A673 (cell line): ENCODE measurements around the gene SAMD11. TPM values are rescaled to one million over a fixed set of nuclear protein-coding genes. Genes with fewer than 3 reads are reported as not detected.

Experiments
- BruUV-seq: library from RNA; stranded (reverse); fragments of 400-500 nt; replicated peaks from 2 replicates; lab custom pipeline; 2021; lab: Mats Ljungman, UMichigan
- CTCF ChIA-PET: fragments of 300-600 bp; sonication (Branson Sonifier 250); formaldehyde crosslinking; loops from one replicate; lab custom pipeline; 2022; ENCODE audit warnings: antibody characterized with exemption; lab: Charles Lee
- POLR2A ChIA-PET: fragments of 300-600 bp; sonication (Branson Sonifier 250); formaldehyde crosslinking; loops from one replicate; lab custom pipeline; 2022; ENCODE audit warnings: antibody characterized with exemption; ENCODE audit not compliant: low non-redundant PET; lab: Charles Lee
- DNase-seq: peaks from one replicate; pipeline ENCODE4 v3.0.0-alpha.2; 2015; ENCODE audit warnings: low spot score
- H3K27ac ChIP-seq: fragments of 200-600 bp; sonication (generic); 2 replicates; pipeline ENCODE4 v1.5.1; 2016; ENCODE audit warnings: mixed run types, low read depth, mild to moderate bottlenecking, mixed read lengths, antibody characterized with exemption, low read length; ENCODE audit not compliant: poor library complexity, severe bottlenecking
- H3K27me3 ChIP-seq: fragments of 200-600 bp; sonication (generic); replicated peaks from 2 replicates; pipeline ENCODE4 v1.6.1; 2017; ENCODE audit warnings: mixed run types, low read depth, mild to moderate bottlenecking, mixed read lengths, antibody characterized with exemption, low read length; ENCODE audit not compliant: insufficient read depth, poor library complexity
- H3K36me3 ChIP-seq: fragments of 200-600 bp; sonication (generic); 2 replicates; pipeline ENCODE4 v1.6.1; 2016; ENCODE audit warnings: mixed run types, mild to moderate bottlenecking, mixed read lengths, antibody characterized with exemption, low read length; ENCODE audit not compliant: insufficient read depth, poor library complexity, severe bottlenecking
- H3K4me1 ChIP-seq: fragments of 200-600 bp; sonication (generic); 2 replicates; pipeline ENCODE4 v1.6.1; 2017; ENCODE audit warnings: mixed run types, mild to moderate bottlenecking, mixed read lengths, antibody characterized with exemption, low read length; ENCODE audit not compliant: insufficient read depth, poor library complexity, severe bottlenecking
- H3K4me3 ChIP-seq: fragments of 200-600 bp; sonication (generic); 2 replicates; pipeline ENCODE4 v1.5.1; 2016; ENCODE audit warnings: low read depth, mixed run types, mild to moderate bottlenecking, mixed read lengths, low read length; ENCODE audit not compliant: poor library complexity, severe bottlenecking
- H3K9me3 ChIP-seq: fragments of 200-600 bp; sonication (generic); 2 replicates; pipeline ENCODE4 v1.6.1; 2016; ENCODE audit warnings: mixed run types, low read depth, mild to moderate bottlenecking, mixed read lengths, antibody characterized with exemption, low read length; ENCODE audit not compliant: poor library complexity, severe bottlenecking
- CTCF ChIP-seq: fragments of 300-800, 200-600 bp; sonication (generic); conservative IDR thresholded peaks from 2 replicates; pipeline ENCODE4 v1.5.1; 2017; ENCODE audit warnings: low read depth, mild to moderate bottlenecking, antibody characterized with exemption, low read length, moderate library complexity, mixed read lengths
- EZH2 ChIP-seq: fragments of 200-600 bp; sonication (generic); IDR thresholded peaks from 2 replicates; pipeline ENCODE4 v1.6.1; 2017; ENCODE audit warnings: borderline replicate concordance, low read depth, mild to moderate bottlenecking, mixed read lengths, antibody characterized with exemption, low read length; ENCODE audit not compliant: poor library complexity, severe bottlenecking
- intact Hi-C: fragments of 100-400 bp; cut with micrococcal nuclease; formaldehyde crosslinking; loops from one replicate; pipeline ENCODE4 v1.10.0; 2022; ENCODE audit not compliant: unreplicated experiment
- total RNA-seq: library from RNA; stranded (reverse); gene quantifications from 2 replicates; pipeline ENCODE4 v1.2.3, GENCODE V29; 2021

The SAMD11 gene
- total RNA-seq, 1 experiment from 2014 or later = 28.4 TPM

DNA sequence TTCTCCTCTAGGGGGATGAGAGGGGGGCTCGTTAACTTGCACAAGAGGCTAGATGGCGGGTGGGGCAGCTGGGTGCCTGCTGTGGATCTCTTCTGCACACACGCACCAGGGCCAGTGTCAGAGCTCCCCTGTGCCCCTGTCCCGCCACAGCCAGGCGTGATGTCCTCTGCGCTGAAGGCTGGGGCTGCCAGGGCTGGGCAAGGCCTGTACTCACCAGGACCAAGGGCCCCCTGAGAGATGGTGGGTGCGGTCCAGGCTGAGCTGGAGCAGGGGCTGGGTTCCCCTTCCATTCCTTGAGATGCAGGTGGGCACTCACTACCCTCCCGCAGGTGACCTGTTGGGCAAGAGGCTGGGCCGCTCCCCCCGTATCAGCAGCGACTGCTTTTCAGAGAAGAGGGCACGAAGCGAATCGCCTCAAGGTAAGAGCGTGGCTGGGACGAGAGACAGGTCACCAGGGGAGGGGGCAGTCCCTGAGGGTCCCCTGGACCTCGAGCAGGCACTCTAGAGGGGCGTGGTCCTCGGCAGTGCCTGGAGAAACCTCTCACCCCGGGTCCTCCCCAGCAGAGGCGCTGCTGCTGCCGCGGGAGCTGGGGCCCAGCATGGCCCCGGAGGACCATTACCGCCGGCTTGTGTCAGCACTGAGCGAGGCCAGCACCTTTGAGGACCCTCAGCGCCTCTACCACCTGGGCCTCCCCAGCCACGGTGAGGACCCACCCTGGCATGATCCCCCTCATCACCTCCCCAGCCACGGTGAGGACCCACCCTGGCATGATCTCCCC, 15.2 kb downstream of the SAMD11 start:
- ChIA-PET POLR2A (interaction anchor here (0.7 kb wide), 1 partner anchor 463 kb away, joined by 3 read pairs; no protein-coding TSS in a partner anchor), CTCF (no interaction called here)
- no peak overlapping the region for H3K4me3 ChIP-seq
- TF ChIP-seq CTCF = no peak
- no peak for TF ChIP-seq EZH2
- peaks cover 5% of the 10 kb centered on the region for H3K36me3 ChIP-seq
- peak overlapping the region; percentile 40 for H3K27ac ChIP-seq
- no peaks in the 10 kb centered on the region for H3K27me3 ChIP-seq
- DNase-seq = no peak
- no TSS peak for BruUV-seq
- no peaks in the 10 kb centered on the region for H3K9me3 ChIP-seq
- H3K4me1 ChIP-seq = peaks cover 86% of the 10 kb centered on the region
- intact Hi-C loops = no loop called here

DNA sequence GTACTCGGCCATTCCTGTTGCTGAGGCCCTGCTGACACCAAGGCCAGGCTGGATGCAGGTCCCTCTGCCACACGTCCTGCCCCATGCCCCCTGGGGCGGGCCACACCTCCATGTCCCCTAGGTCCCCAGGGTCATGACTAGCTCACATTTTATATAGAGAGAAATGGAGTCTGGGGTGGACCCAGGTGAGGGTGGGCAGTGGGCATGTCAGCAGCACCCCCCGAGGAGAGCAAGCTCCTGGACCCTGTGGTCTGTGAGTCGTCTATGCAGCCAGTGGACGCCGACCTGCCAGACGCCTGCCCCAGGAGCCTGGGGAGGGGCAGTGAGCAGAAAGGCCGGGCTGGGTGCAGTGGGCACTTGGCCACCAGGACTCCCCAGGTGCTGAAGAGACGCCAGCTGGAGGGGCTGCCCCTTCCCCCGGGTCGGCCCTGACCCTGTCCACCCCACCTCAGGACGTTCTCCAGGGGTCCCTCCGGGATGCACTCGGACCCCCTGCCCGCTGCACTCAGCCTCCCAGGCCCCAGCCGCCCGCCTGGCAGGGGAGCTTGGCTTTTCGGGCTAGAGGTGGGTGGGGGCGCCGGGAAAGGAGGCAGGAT, 15.9 kb downstream of the SAMD11 start:
- peaks cover 10% of the 10 kb centered on the region for H3K36me3 ChIP-seq
- TF ChIP-seq CTCF (no peak), EZH2 (no peak)
- CTCF ChIA-PET = interaction anchor here (0.7 kb wide), 1 partner anchor 28 kb away, joined by 4 read pairs; no protein-coding TSS in a partner anchor
- POLR2A ChIA-PET = interaction anchor here (0.7 kb wide), 2 partner anchors 13 to 463 kb away, joined by 3 to 9 read pairs; no protein-coding TSS in a partner anchor
- no TSS peak for BruUV-seq
- no peaks in the 10 kb centered on the region for H3K9me3 ChIP-seq
- DNase-seq = no peak
- intact Hi-C loops = loop anchor here (2.0 kb wide), 1 partner anchor 35 kb away; no protein-coding TSS in a partner anchor
- peaks cover 93% of the 10 kb centered on the region for H3K4me1 ChIP-seq
- H3K27me3 ChIP-seq = no peaks in the 10 kb centered on the region
- H3K27ac ChIP-seq = peak overlapping the region; percentile 40
- H3K4me3 ChIP-seq = peak overlapping the region; percentile 45

- ChIA-PET POLR2A (interaction anchor here (0.7 kb wide), 1 partner anchor 14 kb away, joined by 9 read pairs; no protein-coding TSS in a partner anchor), CTCF (interaction anchor here (0.6 to 1.0 kb wide), 4 partner anchors 12 to 66 kb away, joined by 3 to 5 read pairs (median 4); no protein-coding TSS in a partner anchor)
- Histone ChIP-seq H3K4me3 (peak overlapping the region; percentile 45), H3K36me3 (peaks cover 18% of the 10 kb centered on the region), H3K27ac (peak overlapping the region; percentile 59), H3K9me3 (no peaks in the 10 kb centered on the region), H3K4me1 (peaks cover 93% of the 10 kb centered on the region), H3K27me3 (no peaks in the 10 kb centered on the region)
- no peak for TF ChIP-seq CTCF
- no peak for TF ChIP-seq EZH2
- intact Hi-C loops = loop anchor here (2.0 kb wide), 1 partner anchor 36 kb away; no protein-coding TSS in a partner anchor
- no TSS peak for BruUV-seq
- DNase-seq = peak; percentile 93
These were observed 16.6 kb downstream of the SAMD11 start for GRCh38 chr1:940107-941014.
